ENCODE data around the gene CENPT.
A peak's percentile ranks its signal among the peaks of the same experiment; 100 is the strongest.
"Not testable (repeated sequence)": the region's sequence is repeated elsewhere in the genome, so short reads cannot be mapped to it uniquely, and the experiment has no call there.

The CENPT gene

DNA sequence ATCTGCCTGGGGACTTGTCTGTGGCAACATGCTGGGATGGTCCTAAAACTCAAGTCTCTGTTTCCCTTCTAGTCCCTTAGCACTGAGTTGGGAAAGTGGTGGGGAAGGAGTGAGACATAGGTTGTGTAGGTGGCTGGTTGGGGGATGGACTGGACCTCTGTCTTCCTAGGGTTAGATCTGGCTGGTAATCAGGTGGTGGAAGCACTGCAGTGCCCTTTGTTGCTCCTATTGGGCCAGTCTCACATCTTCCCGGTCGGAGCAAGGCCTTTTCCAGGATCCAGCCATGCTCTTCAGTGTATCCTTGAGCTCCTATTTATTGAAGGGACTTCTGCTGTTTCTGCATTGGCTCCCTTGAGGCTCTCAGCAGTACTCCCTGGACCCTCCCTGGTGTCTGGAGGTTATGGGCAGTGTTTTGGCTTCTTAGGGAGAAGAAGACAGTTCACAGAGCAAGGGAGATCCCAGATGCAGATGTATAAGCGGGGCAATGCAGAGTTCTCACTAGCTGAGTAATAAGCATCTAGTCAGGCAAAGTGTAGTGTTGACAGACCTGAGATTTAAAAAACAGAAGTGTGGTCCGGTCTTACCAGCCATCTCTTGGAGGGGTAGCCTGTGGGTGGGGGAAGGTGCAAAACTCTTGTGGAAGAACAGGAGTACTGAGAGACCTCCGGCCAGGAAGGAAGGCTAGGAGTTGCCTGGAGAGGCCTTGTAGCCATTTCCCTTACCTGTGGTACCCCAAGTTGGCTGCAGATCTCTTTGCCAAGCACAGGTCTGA is 2.0 kb downstream of the CENPT start:
- DNase-seq, result no peak

DNA sequence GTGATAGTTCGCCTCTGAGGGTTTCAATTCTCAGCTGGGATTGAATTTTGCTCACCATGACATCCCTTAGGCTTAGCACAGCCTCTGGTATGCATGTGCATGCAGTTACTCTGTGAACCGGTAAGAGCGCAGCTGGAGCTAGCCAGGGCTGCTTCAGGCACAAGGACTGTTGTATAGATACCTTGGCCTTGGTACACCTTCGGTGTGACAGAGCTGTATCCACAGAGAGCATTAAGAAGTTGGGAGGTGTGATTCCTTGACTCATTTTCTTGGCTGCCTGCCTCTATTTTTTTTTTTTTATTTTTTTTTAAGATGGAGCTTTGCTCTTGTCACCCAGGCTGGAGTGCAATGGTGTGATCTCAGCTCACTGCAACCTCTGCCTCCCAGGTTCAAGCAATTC is 3.0 kb downstream of the CENPT start:
- no peak for DNase-seq

DNA sequence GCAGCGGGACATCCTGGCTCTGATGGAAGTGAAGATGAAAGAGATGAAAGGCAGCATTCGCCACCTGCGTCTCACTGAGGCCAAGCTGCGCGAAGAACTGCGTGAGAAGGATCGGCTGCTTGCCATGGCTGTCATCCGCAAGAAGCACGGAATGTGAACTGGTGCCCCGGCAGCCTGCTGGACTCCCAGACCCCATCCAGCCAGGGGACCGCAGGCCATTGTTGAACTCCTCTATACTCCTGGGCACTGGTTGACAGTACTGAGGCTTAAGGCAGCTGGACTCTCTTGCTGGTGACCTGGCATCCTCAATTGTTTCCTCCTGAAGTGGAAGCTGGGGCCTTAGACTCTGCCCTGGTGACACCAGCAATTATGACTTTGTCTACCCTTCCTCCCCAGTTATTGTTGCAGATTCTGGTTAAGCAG is 4.1 kb downstream of the CENPT start:
- DNase-seq, result no peak

DNA sequence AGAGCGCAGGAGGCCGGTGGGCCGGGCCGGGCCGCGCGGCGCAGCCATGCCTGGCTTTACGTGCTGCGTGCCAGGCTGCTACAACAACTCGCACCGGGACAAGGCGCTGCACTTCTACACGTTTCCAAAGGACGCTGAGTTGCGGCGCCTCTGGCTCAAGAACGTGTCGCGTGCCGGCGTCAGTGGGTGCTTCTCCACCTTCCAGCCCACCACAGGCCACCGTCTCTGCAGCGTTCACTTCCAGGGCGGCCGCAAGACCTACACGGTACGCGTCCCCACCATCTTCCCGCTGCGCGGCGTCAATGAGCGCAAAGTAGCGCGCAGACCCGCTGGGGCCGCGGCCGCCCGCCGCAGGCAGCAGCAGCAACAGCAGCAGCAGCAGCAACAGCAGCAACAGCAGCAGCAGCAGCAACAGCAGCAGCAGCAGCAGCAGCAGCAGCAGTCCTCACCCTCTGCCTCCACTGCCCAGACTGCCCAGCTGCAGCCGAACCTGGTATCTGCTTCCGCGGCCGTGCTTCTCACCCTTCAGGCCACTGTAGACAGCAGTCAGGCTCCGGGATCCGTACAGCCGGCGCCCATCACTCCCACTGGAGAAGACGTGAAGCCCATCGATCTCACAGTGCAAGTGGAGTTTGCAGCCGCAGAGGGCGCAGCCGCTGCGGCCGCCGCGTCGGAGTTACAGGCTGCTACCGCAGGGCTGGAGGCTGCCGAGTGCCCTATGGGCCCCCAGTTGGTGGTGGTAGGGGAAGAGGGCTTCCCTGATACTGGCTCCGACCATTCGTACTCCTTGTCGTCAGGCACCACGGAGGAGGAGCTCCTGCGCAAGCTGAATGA is 4.8 kb downstream of the CENPT start:
- peak; percentile 61 for DNase-seq

DNA sequence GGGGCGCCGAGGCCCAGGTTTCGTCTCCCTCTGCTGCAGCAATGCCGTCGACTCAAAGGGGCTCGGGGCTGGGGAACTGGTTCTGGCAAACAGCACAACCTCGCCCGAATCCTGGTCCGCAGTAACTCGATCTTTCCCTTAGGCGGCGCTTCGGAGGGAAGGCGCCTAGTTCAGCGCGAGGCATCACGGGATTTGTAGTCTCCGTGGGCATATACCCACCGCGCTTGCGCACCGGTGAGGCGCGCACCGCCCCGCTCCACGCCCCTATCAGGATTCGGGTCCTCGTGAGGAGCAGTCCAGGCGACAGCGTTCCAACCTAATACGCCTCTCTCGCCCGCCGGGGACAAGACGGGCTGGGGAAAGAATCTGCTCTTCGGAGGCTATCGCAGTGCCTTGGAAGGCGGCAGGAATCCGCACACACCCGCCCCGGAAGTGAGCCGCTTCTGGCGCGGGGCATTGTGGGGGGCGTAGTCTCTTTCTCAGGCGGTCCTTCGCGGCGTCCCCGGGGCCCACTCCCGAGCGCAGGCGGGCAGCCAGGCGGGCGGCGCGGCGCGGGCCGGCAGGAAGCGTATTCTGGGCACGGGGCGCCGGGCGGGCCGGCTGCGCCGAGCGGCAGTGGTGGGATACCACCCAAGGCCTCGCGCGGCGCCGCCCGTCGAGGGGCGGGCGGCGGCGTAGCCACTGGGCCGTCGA is 5.5 kb downstream of the CENPT start, which contains the start of gene THAP11:
THAP11 (plus strand) TSS at position 505 of the 693 bp plus-strand sequence. CDS start 235 bp downstream, outside the sequence.
- peak; percentile 97 for DNase-seq

DNA sequence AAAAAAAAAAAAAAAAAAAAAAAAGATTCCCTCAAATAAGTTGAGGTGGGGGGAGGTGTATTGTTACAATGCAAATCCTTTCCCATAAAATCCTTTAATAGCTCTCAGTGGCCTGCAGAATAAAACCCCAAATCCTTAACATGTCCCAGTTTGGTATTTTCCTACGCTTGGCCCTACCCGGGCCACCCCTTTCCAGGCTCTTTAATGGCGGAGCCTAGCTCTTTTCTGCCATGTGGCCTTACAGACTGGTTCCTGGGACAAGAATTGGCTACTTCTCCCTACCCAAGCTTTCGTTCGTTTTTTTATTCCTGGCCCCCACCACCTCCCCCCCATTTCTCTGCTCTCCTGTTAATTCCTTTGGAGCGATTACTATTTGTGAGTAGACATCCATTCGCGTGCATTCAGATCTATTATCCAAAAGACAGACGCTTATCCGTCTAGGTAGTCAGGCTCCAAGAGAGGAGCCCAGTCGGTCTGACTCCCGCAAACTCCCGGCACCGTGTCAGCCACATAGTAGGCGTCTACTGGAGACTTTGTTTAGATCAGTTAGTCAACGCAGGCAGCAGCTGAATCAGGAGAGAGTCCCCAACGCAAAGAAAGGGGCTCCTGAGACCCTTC is 6.2 kb downstream of the CENPT start:
- DNase-seq, result no peak

DNA sequence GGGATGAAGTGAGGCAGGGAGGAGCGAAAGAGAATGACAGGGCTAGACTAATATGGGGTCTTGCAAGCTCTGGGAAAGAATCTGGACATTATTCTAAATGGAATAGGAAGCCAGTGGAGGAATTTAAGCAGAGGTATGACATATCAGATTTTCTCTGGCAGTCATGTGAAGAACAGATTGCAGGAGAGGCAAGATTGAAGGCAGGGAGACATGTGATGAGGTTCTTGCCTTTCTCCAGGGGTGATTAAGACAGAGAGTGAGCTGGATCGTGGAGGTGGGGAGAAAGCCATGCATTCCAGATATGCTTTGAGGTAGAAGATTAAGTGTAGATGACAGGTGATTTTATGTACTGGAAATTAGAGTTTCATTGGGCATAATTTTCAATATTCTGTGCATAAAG is 9.7 kb downstream of the CENPT start:
- DNase-seq, result no peak

DNA sequence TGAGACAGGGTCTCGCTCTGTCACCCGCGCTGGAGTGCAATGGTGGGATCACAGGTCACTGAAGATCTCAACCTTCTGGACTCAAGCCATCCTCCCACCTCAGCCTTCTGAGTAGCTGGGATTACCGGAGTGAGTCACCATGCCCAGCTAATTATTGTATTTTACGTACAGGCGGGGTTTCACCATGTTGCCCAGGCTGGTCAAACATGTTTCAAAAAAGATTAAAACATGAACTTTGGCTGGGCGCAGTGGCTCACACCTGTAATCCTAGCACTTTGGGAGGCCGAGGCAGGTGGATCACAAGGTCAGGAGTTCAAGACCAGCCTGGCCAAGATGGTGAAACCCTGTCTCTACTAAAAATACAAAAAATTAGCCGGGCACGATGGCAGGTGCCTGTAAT is 10.3 kb downstream of the CENPT start:
- not testable (repeated sequence) for DNase-seq

DNA sequence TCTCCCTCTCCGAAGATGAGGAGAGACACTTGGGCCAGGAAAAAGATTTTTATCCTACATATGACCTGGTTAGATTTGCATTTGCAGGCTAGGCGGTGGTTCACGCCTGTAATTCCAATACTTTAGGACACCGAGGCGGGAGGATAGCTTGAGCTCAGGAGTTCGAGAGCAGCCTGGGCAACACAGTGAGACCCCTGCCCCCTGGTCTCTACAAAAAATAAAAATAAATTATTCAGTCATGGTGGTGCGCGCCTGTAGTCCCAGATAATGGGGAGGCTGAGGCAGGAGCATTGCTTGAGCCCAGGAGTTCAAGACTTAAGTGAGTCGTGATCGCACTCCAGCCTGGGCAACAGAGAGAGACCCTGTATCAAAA is 13.3 kb downstream of the CENPT start:
- no peak for DNase-seq

DNA sequence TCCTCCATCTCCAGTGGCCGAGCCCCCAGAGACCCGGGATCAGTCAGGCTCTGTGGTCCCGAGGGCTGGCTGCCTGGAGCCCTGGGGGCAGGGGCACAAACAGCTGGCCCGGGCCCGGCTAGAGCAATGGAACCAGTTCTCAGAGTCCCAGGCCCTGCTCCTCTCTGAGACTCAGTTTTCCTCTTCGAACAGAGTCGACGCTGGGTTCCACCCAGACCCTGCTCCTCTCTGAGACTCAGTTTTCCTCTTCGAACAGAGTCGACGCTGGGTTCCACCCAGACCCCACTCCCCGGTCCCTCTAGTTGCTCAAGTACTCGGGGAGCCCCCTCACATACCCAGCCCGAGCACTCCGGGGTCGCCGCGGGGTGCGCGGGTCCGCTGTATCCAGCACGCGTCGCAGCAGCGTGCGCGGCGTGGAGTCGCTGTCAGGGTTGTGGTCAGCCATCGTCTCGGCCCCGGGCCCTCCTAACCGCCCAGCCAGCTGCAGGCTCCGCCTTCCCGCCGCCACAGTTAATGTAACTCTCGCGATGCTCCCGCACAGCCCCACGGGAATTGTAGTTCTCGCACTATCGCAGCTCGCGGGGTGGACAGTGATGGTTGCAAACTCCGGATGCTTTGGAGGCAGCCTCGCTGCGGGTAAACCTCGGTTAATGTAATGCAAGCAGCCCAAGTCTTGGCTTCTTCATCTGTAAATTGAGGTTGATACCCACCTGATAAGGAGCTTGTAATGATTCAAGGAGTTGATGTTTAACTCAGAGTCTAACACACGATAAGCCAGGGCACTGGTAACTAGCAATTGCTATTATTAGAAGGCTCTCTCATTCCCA is 13.9 kb downstream of the CENPT start:
- DNase-seq, result peak; percentile 90

DNA sequence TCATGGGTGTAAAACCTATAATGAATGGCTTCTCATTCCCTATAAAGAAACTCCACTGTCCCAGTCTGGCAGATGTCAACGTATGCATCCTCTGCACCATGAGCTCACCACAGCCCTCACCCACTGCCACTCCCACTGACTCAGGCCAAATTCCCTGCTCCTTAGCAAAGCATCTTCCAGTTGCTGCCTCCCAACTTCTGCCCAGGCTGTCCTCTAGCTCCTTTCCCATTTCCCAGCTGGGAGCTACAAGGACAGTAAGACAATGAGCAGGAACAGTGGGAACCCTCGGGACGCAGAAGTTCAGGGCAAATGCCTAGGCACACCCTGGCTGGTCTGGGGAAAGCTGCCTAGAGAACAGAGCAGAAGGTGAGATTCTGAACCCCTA is 14.5 kb downstream of the CENPT start:
- DNase-seq, result peak; percentile 41

DNA sequence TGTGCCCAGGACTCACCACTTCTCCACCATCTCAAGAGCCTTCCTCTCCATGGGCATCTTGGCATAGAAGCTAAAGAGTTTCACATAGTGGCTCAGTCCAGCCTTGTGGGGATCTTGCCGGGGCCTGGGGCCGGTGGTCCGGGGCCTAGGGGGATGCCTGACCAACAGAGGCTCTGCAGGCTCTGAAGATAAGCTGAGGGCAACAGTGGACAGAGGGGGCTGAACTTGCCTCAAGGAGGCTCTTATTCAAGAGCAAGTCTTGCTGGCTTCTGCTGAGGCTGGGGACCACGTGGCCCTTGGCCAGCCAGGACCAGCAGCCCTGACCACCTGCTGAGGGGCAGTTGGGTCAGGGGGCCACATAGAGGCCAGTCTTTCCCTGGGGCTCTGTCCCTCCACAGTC is 18.8 kb downstream of the CENPT start:
- DNase-seq, result no peak

DNA sequence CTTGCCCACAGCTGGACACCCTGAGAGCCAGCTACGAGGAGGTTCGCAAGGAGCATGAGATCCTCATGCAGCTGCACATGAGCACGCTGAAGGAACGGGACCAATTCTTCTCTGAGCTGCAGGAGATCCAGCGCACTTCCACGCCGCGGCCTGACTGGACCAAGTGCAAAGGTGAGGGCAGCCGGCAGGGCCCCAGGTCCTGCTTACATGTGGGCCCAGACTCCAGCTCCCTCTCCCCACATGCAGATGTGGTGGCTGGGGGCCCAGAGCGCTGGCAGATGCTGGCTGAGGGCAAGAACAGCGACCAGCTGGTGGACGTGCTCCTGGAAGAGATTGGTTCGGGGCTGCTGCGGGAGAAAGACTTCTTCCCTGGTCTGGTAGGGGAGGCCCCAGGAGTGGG is 21.6 kb downstream of the CENPT start:
- DNase-seq, result no peak

DNA sequence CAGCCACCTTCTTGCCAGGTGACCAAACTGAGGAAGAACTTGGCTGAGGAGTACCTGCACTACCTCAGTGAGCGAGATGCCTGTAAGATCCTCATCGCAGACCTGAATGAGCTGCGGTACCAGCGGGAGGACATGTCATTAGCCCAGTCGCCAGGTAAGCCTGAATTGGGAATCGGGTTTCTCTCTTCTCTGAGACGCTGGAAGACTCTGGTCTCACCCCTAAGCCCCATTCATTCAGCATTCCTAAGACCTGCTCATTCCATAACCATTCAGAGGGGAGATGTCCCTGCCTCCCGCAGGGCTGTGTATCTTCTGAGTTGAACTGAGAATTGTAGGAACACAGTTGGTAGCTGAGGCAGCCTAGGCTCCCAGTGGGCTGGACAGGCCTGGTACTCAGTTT is 22.4 kb downstream of the CENPT start:
- no peak for DNase-seq

DNA sequence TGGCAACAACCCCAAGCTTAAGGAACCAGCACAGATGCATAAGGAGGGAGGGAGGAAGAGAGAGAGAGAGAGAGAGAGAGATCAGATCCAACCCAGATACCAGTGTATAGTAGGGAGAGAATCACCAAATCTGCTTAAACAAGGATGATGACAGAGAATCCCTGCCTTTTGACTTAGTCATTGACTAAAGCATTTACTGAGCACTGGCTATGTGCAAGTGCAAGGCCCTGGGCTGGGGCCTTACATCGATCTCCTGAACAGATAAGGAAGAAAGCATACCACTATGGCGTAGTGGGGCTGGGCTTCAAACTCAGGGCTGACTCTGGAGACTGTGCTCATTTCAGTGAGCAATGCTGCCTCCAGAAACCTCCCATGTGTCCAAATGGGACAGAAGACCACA is 25.0 kb downstream of the CENPT start:
- no peak for DNase-seq

DNA sequence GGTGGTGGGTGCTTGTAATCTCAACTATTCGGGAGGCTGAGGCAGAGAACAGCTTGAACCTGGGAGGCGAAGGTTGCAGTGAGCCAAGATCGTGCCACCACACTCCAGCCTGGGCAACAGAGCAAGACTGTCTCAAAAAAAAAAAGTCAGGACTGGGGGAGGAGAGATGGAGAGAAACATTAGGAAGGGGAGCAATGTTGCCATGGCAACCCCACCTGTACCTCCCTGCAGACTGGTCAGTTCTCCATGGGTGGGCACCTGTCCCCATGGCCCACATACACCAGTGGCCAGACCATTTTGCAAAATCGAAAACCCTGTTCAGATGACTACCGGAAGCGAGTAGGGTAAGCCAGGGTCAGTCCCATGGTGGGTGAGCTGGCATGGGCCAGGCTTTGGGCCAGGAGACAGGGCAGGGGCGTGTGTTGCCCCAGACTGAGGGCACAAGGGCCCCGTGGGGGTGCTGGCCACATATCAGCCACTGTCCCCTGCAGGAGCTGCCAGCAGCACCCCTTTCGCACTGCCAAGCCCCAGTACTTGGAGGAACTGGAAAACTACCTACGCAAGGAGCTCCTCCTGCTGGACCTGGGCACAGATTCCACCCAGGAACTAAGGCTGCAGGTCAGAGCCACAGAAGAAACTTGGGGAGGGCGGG is 26.8 kb downstream of the CENPT start:
- no peak for DNase-seq

DNA sequence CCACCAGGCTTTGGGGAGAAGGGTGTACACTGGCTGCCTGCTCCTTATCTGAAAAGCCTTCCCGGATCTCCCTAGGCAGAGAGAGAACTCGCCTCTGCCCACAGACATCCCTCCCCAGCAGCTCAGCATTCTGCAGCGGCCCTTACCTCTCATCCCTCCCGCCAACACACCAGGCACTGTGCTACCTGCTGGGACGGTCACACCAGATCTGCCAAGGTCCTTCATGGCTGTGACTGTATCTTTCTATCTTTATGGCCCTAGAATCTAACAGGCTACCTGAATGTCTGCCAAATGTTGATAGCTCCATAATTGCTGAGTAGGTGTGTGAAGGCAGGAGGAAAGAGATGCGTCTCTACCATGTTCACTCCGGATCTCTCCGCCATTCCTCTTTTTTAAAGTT is 32.9 kb downstream of the CENPT start:
- DNase-seq, result no peak

DNA sequence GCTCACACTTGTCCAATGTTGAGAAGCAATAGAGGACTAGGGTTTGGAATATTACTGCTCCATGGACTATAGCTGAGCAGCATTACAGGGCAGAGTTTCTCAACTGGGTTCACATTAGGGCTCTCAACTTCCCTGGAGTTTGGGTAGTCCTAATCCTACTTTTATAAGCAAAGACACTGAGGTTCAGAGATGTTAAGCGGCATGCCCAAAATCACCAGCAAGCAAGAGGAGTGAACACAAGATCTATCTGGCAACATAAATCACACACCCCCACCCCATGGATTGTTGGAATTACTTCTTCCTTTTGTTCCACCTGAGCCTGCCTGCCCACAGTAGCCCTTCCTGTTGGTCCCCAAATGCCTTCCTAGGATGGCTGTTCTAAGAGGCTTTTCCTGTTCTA is 35.6 kb downstream of the CENPT start:
- no peak for DNase-seq

DNA sequence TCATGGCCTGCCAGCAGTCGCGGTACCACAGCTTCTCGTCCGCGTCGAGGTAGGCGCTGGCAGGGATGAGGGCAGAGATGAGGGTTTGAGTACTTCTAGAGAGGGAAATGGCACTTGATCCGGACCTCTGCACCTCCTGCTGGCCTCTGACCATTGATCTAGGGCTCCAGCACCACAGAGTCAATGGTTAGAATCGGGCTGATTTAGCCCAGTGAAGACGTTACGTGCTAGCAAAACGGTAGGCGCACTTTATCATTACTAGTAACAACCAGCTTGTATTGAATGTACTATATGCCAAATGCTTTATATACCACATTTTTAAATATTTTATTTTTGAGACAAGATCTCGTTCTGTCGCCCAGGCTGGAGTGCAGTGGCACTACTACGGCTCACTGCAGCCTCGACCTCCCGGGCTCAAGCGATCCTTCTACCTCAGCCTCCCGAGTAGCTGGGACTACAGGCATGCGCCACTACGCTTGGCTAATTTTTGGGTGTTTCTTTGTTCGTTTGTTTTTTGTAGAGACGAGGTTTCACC is 40.3 kb downstream of the CENPT start:
- DNase-seq, result no peak

DNA sequence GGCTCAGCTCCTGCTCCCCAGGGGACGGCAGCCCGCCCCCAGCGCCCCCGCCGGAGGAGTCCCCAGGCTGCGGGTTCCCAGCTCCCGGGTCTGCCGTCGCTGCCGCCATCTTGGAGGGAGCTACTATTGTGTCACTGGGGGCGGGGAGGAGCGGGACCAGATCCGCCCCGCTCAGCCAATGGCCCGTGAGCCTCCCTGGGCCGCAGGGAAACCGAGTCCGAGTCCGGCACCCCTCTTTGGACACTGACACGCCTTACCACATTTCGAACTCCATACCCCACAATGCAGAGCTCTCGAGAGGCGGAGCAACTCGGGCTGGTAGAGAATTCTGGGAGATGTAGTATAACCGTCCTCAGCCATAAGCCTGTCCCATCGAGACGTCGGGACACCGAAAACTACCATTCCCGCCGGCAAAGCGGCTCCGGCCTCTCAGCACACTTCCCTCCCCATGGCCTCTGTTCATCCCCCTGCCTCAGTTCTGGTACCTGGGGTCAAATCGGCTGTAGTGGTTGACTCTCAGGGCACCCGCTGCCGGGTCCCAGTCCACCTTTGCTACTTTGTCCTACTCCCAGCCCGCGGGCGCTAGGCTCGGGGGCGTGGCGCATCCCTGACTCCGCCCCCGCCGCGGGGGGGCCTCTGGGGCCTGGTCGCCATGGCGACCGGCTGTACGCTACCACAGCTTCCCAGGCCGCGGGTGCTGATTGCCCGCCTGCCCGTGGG is 40.9 kb downstream of the CENPT start, which contains the start of the genes RANBP10 and TSNAXIP1:
RANBP10 (minus strand) TSS at position 133 of the 720 bp plus-strand sequence; CDS start at position 109, 24 bp downstream.
TSNAXIP1 (plus strand) TSS at position 462 of the 720 bp plus-strand sequence. CDS start 261 bp downstream, outside the sequence.
- peak; percentile 100 for DNase-seq
